GM23248 (cell line): ENCODE measurements around the gene SHCBP1.

ENCODE experiments used
- EZH2 ChIP-seq: fragments of 200-600 bp; sonication (generic); IDR thresholded peaks from 2 replicates; pipeline ENCODE4 v1.6.1; 2018; ENCODE audit warnings: antibody characterized with exemption, mild to moderate bottlenecking; ENCODE audit not compliant: insufficient read depth, poor library complexity, severe bottlenecking
- EZH2phosphoT487 ChIP-seq: fragments of 200-600 bp; sonication (generic); IDR thresholded peaks from 2 replicates; pipeline ENCODE4 v1.6.1; 2018; ENCODE audit warnings: antibody characterized with exemption, moderate library complexity, mild to moderate bottlenecking, low read depth; ENCODE audit not compliant: insufficient read depth

DNA sequence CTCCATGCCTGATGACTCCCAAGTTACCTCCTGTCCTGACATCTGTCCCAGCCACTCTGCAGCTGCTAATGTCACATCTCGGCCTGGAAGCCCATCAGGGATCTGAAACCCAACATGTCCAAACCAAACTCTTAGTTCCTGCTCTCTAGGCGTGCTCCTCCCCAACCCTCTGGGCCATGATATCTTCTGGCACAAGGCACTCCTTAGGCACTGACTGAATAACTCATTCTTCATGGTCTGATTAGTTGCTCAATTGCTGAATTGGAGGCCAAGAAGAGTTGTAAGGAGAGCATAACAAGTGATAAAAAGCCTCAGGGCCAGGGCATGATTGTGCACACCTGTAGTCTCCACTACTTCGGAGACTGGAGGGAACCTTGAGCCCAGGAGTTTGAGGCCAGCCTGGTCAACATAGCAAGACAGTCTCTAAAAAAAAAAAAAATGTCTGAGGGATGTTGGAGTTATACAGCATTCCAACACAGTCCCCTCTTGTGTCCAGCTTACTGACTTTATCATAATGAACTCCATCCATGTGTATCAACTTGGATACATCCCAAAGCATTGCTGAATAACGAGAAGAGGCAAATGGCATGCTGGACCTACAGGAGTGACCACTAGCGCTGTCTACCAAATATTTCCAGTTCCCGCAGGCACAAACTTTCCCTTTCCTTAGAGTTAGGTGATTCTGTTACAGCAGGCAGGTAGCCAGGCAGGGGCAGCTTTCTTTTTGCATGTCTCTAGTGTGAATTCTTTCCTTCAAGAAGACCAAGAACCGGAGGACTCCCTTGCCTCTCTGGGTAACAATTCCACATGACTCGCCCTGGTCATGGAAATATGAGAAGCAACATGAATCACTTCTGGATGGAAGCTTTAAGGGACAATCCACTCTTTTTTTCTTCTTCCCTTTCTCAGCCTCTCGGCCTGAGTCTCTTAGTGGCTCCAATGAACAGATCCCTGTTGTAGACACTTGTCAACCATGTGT, 18.1 kb upstream of the SHCBP1 start:
- TF ChIP-seq EZH2 (no peak), EZH2phosphoT487 (no peak)
